CD4-positive, CD25-positive, alpha-beta regulatory T cell (primary cell): Measurements from ENCODE around the gene NR3C2. TPM values are rescaled to one million over a fixed set of nuclear protein-coding genes. Genes with fewer than 3 reads are reported as not detected.

Experiments
- ATAC-seq, 2 donors: fragments of 150-1000 bp; cut with Tn5 transposase; one replicate each; pipeline ENCODE4 v1.10.0; 2021; ENCODE audit warnings: low read depth in 2 of 2, moderate number of reproducible peaks in 2 of 2, moderate library complexity in 1 of 2
- DNase-seq, 3 donors: peaks; one replicate each; pipeline versions ENCODE4 v3.0.0 to v3.0.0-alpha.2; 2012 to 2022; ENCODE audit warnings: mixed read lengths in 1 of 3
- H3K27ac ChIP-seq: one replicate; pipeline ENCODE4 v1.7.0; 2013; ENCODE audit warnings: mild to moderate bottlenecking, low read length; ENCODE audit not compliant: insufficient read depth, poor library complexity, severe bottlenecking
- H3K27me3 ChIP-seq: one replicate; pipeline ENCODE4 v1.7.0; 2013; ENCODE audit warnings: low read length; ENCODE audit not compliant: control insufficient read depth, insufficient read depth
- H3K36me3 ChIP-seq: one replicate; pipeline ENCODE4 v1.7.0; 2013; ENCODE audit warnings: mild to moderate bottlenecking, low read length, moderate library complexity; ENCODE audit not compliant: control insufficient read depth, insufficient read depth
- H3K4me1 ChIP-seq: 2 replicates; pipeline ENCODE4 v1.7.0; 2013; ENCODE audit warnings: mild to moderate bottlenecking, low read length; ENCODE audit not compliant: insufficient read depth, control insufficient read depth, poor library complexity, severe bottlenecking
- H3K4me3 ChIP-seq: one replicate; pipeline ENCODE4 v1.7.0; 2013; ENCODE audit warnings: low read depth, mild to moderate bottlenecking, low read length, moderate library complexity
- H3K9me3 ChIP-seq, 2 experiments: 1 replicate in 1 of 2; 2 replicates in 1 of 2; pipeline ENCODE4 v1.7.0; 2013; ENCODE audit warnings: low read length in 2 of 2, mild to moderate bottlenecking in 1 of 2, moderate library complexity in 1 of 2; ENCODE audit not compliant: control insufficient read depth in 2 of 2
- H3K27ac Mint-ChIP-seq, 3 donors: one replicate each; pipeline ENCODE4 v1.8.0; 2020 to 2022; ENCODE audit warnings: mild to moderate bottlenecking in 3 of 3, mixed read lengths in 3 of 3, moderate library complexity in 2 of 3
- H3K27me3 Mint-ChIP-seq: one replicate; pipeline ENCODE4 v1.8.0; 2022; ENCODE audit warnings: mild to moderate bottlenecking, mixed read lengths
- H3K36me3 Mint-ChIP-seq: one replicate; pipeline ENCODE4 v1.8.0; 2020; ENCODE audit warnings: mixed read lengths
- H3K4me1 Mint-ChIP-seq, 4 donors: one replicate each; pipeline ENCODE4 v1.8.0; 2020 to 2022; ENCODE audit warnings: mixed read lengths in 4 of 4, mild to moderate bottlenecking in 1 of 4
- H3K4me3 Mint-ChIP-seq, 4 donors: one replicate each; pipeline ENCODE4 v1.8.0; 2020 to 2022; ENCODE audit warnings: mild to moderate bottlenecking in 4 of 4, mixed read lengths in 4 of 4, moderate library complexity in 3 of 4
- H3K9me3 Mint-ChIP-seq, 7 donors: one replicate each; pipeline ENCODE4 v1.8.0; 2020 to 2022; ENCODE audit warnings: mixed read lengths in 7 of 7, mild to moderate bottlenecking in 3 of 7, moderate library complexity in 2 of 7
- polyA plus RNA-seq, 4 donors: library from polyadenylated mRNA; unstranded; fragments of 300-500 nt; fragmentation: Illumina TruSeq; gene quantifications; one replicate each; pipeline ENCODE4 v1.2.3, GENCODE V29; 2021
- total RNA-seq: library from RNA; stranded (reverse); gene quantifications from one replicate; pipeline ENCODE4 v1.2.3, GENCODE V29; 2022

NR3C2 gene
- total and polyA plus RNA-seq, 5 donors from 2014 or later = 1.2 to 16.1 (median 3.2) TPM

DNA sequence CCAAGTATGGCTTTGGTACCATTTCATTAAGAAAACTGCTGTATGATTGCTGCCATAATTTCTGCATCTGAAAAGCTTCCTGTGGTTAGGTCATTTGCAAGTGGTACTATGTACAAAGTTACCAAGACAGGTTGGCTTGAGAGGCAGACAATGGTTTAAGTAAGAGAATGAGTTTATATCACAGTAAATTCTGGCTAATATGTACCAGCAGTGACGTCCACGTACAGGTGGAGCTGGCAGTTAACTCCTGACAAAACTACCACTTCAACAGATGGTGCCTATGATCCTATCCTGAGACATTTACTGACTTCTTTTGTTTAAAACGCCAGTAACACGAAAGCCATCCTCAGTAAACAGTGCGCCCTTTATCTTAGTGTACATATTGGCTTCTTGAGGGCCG lies 198.4 kb downstream of the NR3C2 start:
- H3K36me3 ChIP-seq = no peaks in the 10 kb centered on the region
- DNase-seq = no peak
- no peak for ATAC-seq
- H3K4me1 ChIP-seq = no peaks in the 10 kb centered on the region
- H3K4me3 ChIP-seq = no peak overlapping the region
- Mint-ChIP-seq H3K4me1 (peaks cover 0 to 15% (median 5%) of the 10 kb centered on the region in 4 donors), H3K27me3 (no peaks in the 10 kb centered on the region), H3K27ac (no peak overlapping the region), H3K4me3 (no peak overlapping the region), H3K36me3 (peaks cover 5% of the 10 kb centered on the region), H3K9me3 (no peaks in the 10 kb centered on the region)
- H3K27me3 ChIP-seq = no peaks in the 10 kb centered on the region
- no peaks in the 10 kb centered on the region for H3K9me3 ChIP-seq
- H3K27ac ChIP-seq = no peak overlapping the region

- H3K27ac Mint-ChIP-seq = no peak overlapping the region
- Histone ChIP-seq H3K27ac (no peak overlapping the region), H3K36me3 (no peaks in the 10 kb centered on the region), H3K4me1 (no peaks in the 10 kb centered on the region), H3K4me3 (no peak overlapping the region), H3K9me3 (no peaks in the 10 kb centered on the region), H3K27me3 (no peaks in the 10 kb centered on the region)
- no peak for DNase-seq
- no peak overlapping the region for H3K4me3 Mint-ChIP-seq
- no peak for ATAC-seq
- H3K36me3 Mint-ChIP-seq = peaks cover 5% of the 10 kb centered on the region
- H3K9me3 Mint-ChIP-seq = no peaks in the 10 kb centered on the region
- peaks cover 0 to 10% (median 5%) of the 10 kb centered on the region in 4 donors for H3K4me1 Mint-ChIP-seq
- H3K27me3 Mint-ChIP-seq = no peaks in the 10 kb centered on the region
Observed at GRCh38 chr4:148240241-148240640, 202.0 kb downstream of the NR3C2 start.

GRCh38 chr4:148239494-148239985 lies 202.7 kb downstream of the NR3C2 start:
- Mint-ChIP-seq H3K27ac (peak overlapping the region in 2 of 3 donors; percentile 22 to 45), H3K9me3 (no peaks in the 10 kb centered on the region), H3K4me1 (peaks cover 0 to 9% (median 4%) of the 10 kb centered on the region in 4 donors), H3K4me3 (no peak overlapping the region), H3K36me3 (peaks cover 5% of the 10 kb centered on the region), H3K27me3 (no peaks in the 10 kb centered on the region)
- Histone ChIP-seq H3K27ac (no peak overlapping the region), H3K9me3 (no peaks in the 10 kb centered on the region), H3K4me1 (no peaks in the 10 kb centered on the region), H3K4me3 (no peak overlapping the region), H3K27me3 (no peaks in the 10 kb centered on the region), H3K36me3 (no peaks in the 10 kb centered on the region)
- peak in 1 of 3 donors; percentile 5 for DNase-seq
- no peak for ATAC-seq

DNA sequence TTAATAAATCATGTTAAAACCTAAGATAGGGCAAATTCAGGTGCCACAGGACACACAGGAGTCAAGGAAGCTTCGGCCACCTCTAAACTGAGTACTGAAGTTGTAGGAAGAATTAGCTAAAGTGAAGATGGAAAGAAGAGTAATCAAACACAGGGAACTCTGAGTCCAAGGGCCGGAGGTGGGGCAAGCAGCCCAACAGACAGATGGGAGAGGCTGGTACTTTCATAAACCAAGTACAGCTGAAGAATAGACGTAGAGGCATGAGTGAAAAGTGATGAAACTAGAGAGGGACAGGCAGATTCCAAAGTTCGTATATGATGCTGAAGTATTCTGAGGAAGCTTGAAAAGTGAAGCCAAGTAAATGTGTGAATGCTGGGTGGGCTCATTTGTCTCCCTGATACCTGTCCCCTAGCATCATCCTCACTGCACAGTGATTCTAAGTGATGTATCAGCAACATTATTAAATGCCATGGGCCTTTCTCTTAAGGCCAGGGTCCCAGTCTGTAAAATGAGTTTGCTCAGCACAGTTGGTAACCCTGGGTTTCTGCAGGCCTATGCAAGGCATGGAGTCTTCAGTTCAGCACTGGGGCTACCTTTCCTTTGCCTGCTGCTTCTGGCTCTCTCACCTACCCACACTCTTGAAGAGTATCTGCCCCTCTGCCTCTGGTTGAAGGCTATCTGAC lies 203.3 kb downstream of the NR3C2 start:
- Histone ChIP-seq H3K27ac (no peak overlapping the region), H3K4me1 (no peaks in the 10 kb centered on the region), H3K36me3 (no peaks in the 10 kb centered on the region), H3K4me3 (no peak overlapping the region), H3K27me3 (no peaks in the 10 kb centered on the region), H3K9me3 (no peaks in the 10 kb centered on the region)
- Mint-ChIP-seq H3K36me3 (peaks cover 8% of the 10 kb centered on the region), H3K27me3 (no peaks in the 10 kb centered on the region), H3K4me1 (peaks cover 0 to 9% (median 3%) of the 10 kb centered on the region in 4 donors), H3K9me3 (no peaks in the 10 kb centered on the region), H3K27ac (peak overlapping the region in 1 of 3 donors; percentile 45), H3K4me3 (no peak overlapping the region)
- DNase-seq = no peak
- ATAC-seq = no peak

GRCh38 chr4:148238086-148238485 lies 204.1 kb downstream of the NR3C2 start:
- no peak overlapping the region for H3K27ac Mint-ChIP-seq
- H3K27me3 Mint-ChIP-seq = no peaks in the 10 kb centered on the region
- H3K36me3 Mint-ChIP-seq = peaks cover 9% of the 10 kb centered on the region
- no peaks in the 10 kb centered on the region for H3K27me3 ChIP-seq
- ATAC-seq = no peak
- no peaks in the 10 kb centered on the region for H3K9me3 Mint-ChIP-seq
- H3K9me3 ChIP-seq = no peaks in the 10 kb centered on the region
- H3K27ac ChIP-seq = no peak overlapping the region
- no peaks in the 10 kb centered on the region for H3K36me3 ChIP-seq
- peaks cover 0 to 9% (median 3%) of the 10 kb centered on the region in 4 donors for H3K4me1 Mint-ChIP-seq
- no peaks in the 10 kb centered on the region for H3K4me1 ChIP-seq
- H3K4me3 ChIP-seq = no peak overlapping the region
- no peak overlapping the region for H3K4me3 Mint-ChIP-seq
- DNase-seq = no peak

DNA sequence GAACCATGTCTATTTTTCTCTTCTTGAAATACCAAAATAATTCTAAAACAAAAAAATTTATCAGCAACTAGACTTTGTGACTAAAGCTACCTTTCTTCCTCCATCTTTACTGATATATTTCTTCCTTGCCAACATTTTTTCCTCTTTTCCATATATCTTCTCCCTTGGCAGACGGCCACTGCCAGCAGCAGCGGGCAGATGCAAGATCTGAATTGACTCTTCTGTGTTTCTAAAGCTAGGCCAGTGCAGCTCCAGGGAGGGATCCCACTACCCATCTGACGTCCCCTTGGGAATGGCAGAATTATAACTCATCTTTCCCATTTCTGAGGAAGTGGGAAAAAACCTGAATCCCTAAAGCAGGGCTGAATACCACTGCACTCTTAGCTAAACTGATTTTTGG lies 206.4 kb downstream of the NR3C2 start:
- Histone ChIP-seq H3K4me3 (no peak overlapping the region), H3K36me3 (no peaks in the 10 kb centered on the region), H3K27me3 (no peaks in the 10 kb centered on the region), H3K27ac (no peak overlapping the region), H3K9me3 (no peaks in the 10 kb centered on the region), H3K4me1 (no peaks in the 10 kb centered on the region)
- Mint-ChIP-seq H3K9me3 (peaks cover 0 to 2% (median 0%) of the 10 kb centered on the region in 7 donors), H3K27me3 (no peaks in the 10 kb centered on the region), H3K27ac (no peak overlapping the region), H3K36me3 (peaks cover 10% of the 10 kb centered on the region), H3K4me3 (no peak overlapping the region), H3K4me1 (peaks cover 0 to 10% (median 3%) of the 10 kb centered on the region in 4 donors)
- ATAC-seq = no peak
- DNase-seq = no peak

GRCh38 chr4:148229798-148230197 lies 212.4 kb downstream of the NR3C2 start:
- Histone ChIP-seq H3K9me3 (no peaks in the 10 kb centered on the region), H3K27ac (no peak overlapping the region), H3K36me3 (no peaks in the 10 kb centered on the region), H3K27me3 (no peaks in the 10 kb centered on the region), H3K4me3 (no peak overlapping the region), H3K4me1 (no peaks in the 10 kb centered on the region)
- peaks cover 0 to 2% (median 0%) of the 10 kb centered on the region in 7 donors for H3K9me3 Mint-ChIP-seq
- no peak for DNase-seq
- peaks cover 0 to 19% (median 8%) of the 10 kb centered on the region in 4 donors for H3K4me1 Mint-ChIP-seq
- H3K27me3 Mint-ChIP-seq = no peaks in the 10 kb centered on the region
- peaks cover 14% of the 10 kb centered on the region for H3K36me3 Mint-ChIP-seq
- H3K4me3 Mint-ChIP-seq = no peak overlapping the region
- H3K27ac Mint-ChIP-seq = no peak overlapping the region
- no peak for ATAC-seq

DNA sequence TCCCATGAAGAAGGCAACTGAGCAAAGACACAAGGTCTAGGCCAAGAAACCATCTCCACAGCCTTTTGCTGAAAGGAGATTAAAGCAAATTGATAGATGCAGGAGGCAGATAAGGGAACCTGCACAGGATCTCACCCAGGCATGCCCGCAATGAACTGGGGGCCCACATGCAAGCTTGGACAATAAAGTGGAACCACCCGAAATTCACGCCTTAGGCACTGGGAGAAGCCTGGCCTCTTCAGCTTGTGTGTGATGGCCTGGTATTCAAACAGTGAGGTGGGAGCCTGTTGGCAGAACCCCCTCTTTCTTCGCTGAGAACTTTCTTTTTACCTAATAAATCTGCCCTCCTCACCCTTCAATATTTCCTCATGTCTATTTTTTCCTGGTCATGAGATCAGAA lies 213.2 kb downstream of the NR3C2 start:
- Histone ChIP-seq H3K9me3 (no peaks in the 10 kb centered on the region), H3K27ac (no peak overlapping the region), H3K27me3 (no peaks in the 10 kb centered on the region), H3K36me3 (no peaks in the 10 kb centered on the region), H3K4me1 (no peaks in the 10 kb centered on the region), H3K4me3 (no peak overlapping the region)
- no peaks in the 10 kb centered on the region for H3K27me3 Mint-ChIP-seq
- peaks cover 0 to 2% (median 0%) of the 10 kb centered on the region in 7 donors for H3K9me3 Mint-ChIP-seq
- ATAC-seq (no peak), DNase-seq (no peak)
- H3K4me3 Mint-ChIP-seq = no peak overlapping the region
- peaks cover 0 to 21% (median 8%) of the 10 kb centered on the region in 4 donors for H3K4me1 Mint-ChIP-seq
- H3K36me3 Mint-ChIP-seq = peaks cover 11% of the 10 kb centered on the region
- no peak overlapping the region for H3K27ac Mint-ChIP-seq
